ENCODE measurements around the gene EBF3.

EBF3 gene

GRCh38 chr10:130003166-130003565, 39.1 kb upstream of the EBF3 start:
- H3K4me3 ChIP-seq (replicated peaks in 1 of 2; ENCODE audit: low read depth in 2 of 2, low read length in 2 of 2): no peak overlapping the region
- DNase-seq (ENCODE audit: low read depth in 2 of 2): no peak
- TF ChIP-seq CTCF (IDR thresholded peaks at IDR 0.05; ENCODE audit: low read depth, low read length): no peak

DNA sequence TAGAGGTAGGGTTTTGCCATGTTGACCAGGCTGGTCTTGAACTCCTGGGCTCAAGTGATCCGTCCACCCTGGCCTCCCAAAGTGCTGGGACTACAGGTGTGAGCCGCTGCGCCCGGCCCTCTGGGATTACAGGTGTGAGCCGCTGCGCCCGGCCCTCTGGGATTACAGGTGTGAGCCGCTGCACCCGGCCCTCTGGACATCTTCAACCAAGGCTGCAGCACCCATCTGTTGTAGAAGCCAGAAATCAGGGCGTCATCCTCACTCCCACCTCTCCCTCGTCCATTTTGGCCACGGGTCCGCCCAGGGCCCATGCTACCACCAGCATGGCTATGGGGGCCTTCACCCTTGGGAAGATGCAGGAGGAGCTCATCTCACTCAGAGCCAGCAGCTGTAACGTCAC, 38.5 kb upstream of the EBF3 start:
- TF ChIP-seq CTCF (IDR thresholded peaks at IDR 0.05; ENCODE audit: low read depth, low read length): no peak
- no peak for DNase-seq (ENCODE audit: low read depth in 2 of 2)
- no peak overlapping the region for H3K4me3 ChIP-seq (replicated peaks in 1 of 2; ENCODE audit: low read depth in 2 of 2, low read length in 2 of 2)

GRCh38 chr10:130000918-130001317, 36.8 kb upstream of the EBF3 start:
- TF ChIP-seq CTCF (IDR thresholded peaks at IDR 0.05; ENCODE audit: low read depth, low read length): no peak
- no peak for DNase-seq (ENCODE audit: low read depth in 2 of 2)

GRCh38 chr10:129999140-129999539, 35.1 kb upstream of the EBF3 start:
- TF ChIP-seq CTCF (IDR thresholded peaks at IDR 0.05; ENCODE audit: low read depth, low read length): no peak
- no peak for DNase-seq (ENCODE audit: low read depth in 2 of 2)
- no peak overlapping the region for H3K4me3 ChIP-seq (replicated peaks in 1 of 2; ENCODE audit: low read depth in 2 of 2, low read length in 2 of 2)

More at GRCh38 chr10:130000918-130001317, 36.8 kb upstream of the EBF3 start:
- no peak overlapping the region for H3K4me3 ChIP-seq (replicated peaks in 1 of 2; ENCODE audit: low read depth in 2 of 2, low read length in 2 of 2)

- no peak for TF ChIP-seq CTCF (IDR thresholded peaks at IDR 0.05; ENCODE audit: low read depth, low read length)
- H3K4me3 ChIP-seq (replicated peaks in 1 of 2; ENCODE audit: low read depth in 2 of 2, low read length in 2 of 2): no peak overlapping the region
- peak in 1 of 2 donors; percentile 11 for DNase-seq (ENCODE audit: low read depth in 2 of 2)
Measured at GRCh38 chr10:129993621-129994020, 29.5 kb upstream of the EBF3 start.

DNA sequence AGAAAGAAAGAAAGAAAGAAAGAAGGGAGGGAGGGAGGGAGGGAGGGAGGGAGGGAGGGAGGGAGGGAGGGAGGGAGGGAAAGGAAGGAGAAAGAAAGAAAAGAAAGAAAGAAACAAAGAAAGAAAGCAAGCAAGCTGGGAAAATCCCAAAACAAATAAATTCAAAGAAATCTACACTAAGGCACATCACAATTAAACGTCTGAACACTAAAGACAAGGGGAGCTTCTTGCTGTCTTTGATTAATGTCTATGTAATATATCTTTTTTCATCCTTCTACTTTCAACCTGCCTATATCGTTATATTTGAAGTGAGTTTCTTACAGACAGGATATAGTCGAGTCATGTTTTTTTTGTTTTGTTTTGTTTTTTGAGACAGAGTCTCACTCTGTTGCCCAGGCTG, 28.3 kb upstream of the EBF3 start:
- no peak overlapping the region for H3K4me3 ChIP-seq (replicated peaks in 1 of 2; ENCODE audit: low read depth in 2 of 2, low read length in 2 of 2)
- DNase-seq (ENCODE audit: low read depth in 2 of 2): no peak
- no peak for TF ChIP-seq CTCF (IDR thresholded peaks at IDR 0.05; ENCODE audit: low read depth, low read length)

DNA sequence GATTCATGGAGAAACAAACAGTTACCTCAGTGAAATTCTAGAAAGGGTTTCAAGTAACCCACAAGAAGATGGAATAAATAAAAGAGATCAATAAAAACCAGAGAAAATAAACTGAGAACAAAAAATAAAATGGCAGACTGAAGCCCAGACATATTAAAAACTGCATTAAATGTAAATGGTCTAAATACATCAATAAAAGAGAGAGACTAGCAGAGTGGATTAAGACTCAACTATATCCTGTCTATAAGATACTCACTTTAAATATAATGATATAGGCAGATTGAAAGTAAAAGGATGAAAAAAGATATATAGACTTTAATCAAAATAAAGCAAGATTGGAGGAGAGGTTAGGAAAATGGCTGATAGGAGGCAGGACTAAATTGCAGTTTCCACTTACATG, 18.8 kb upstream of the EBF3 start:
- no peak for DNase-seq (ENCODE audit: low read depth in 2 of 2)
- no peak overlapping the region for H3K4me3 ChIP-seq (replicated peaks in 1 of 2; ENCODE audit: low read depth in 2 of 2, low read length in 2 of 2)
- TF ChIP-seq CTCF (IDR thresholded peaks at IDR 0.05; ENCODE audit: low read depth, low read length): no peak

Data from cardiac fibroblast (primary cell).